ENCODE measurements around the gene ERCC4.

ERCC4 gene

DNA sequence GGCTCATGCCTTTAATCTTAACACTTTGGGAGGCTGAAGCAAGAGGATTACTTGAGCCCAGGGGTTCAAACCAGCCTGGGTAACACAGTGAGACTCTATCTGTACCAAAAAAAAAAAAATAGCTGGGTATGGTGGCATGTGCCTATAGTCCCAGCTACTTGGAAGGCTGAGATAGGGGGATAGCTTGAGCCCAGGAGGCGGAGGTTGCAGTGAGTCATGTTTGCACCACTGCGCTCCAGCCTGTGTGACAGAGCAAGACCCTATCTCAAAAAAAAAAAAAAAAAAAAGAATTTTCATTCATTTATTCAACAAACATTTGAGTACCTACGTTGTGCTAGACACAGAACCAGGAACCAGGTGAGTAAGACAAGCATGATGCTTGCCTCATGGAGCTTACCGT is 77.6 kb downstream of the ERCC4 start:
- DNase-seq, result no peak

DNA sequence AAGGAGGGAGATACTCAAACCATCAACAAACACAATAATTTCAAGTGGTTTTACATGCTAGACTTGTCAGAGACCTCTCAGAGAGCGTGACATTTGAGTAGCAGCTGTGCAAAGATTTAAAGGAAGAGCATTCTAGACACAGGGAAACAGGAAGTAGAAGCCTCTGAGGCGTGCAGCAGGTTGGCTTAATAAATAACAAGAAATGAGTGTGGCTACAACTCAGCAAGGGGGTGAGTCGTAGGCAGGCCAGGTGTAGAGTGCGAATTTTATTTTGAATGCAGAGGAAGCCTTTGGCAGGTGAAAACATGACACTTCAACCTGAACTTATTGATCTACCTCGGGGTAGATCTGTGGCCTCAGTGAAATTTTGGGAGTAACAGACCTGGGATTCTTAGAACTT is 78.0 kb downstream of the ERCC4 start:
- no peak for DNase-seq

DNA sequence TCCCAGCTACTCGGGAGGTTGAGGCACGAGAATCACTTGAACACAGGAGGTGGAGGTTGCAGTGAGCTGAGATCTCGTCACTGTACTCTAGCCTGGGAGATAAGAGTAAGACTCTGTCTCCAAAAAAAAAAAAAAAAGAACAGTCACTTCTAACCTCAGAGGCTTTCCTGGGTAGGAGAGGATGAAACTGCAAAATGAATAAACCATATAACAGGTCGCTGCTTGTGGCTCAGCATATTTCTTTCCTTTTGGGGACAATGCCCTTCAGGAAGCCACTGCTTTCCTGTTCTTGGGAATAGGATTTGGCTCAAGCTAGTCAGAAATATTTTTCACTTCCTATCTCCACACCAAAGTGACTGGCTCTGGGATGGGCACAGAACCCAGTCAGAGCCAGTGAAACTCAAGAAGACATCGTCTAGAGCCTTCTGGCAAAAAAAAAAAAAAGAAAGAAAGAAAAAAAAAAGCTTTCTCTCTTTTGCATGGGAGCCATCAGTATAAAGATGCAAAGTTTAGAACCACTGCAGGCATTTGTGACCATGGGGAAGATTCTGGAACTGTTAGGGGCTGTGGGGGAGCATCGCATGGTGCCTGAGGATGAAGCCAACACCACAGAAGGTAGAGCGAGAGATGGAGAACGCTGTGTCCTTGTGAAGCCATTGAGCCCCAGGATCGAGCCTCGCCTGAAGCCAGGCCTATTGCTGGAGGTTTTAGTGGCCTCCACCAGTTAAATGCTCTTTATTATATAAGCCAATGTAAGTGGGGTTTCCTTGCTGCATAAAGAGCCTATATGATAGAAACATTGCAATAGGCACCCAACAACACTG is 79.3 kb downstream of the ERCC4 start:
- no peak for DNase-seq

DNA sequence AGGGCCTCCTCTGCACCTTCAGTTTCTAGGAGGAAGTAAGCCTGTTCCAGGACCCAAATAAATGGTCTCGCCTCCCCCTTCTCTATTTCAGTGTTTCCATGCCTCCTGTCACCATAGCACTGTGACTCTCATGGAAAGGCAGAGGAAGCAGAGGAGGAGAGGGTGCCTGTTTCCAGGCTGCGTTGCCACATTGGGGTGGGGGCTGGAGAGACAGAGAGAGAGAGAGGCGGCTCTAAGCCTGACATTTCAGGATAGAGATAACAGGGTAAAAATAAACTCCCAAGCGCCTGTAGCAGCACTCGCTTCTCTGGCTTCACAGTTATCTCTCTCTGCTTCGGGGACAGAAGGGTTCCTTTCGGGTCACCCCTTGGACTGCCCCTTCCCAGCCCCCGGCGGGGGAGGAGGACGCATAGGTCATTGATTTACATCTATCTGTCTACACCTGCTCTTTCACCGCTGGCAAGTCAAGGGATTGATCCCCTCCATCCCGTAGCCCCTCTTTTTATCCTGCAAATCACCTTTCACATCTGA is 80.0 kb downstream of the ERCC4 start:
- no peak for DNase-seq

DNA sequence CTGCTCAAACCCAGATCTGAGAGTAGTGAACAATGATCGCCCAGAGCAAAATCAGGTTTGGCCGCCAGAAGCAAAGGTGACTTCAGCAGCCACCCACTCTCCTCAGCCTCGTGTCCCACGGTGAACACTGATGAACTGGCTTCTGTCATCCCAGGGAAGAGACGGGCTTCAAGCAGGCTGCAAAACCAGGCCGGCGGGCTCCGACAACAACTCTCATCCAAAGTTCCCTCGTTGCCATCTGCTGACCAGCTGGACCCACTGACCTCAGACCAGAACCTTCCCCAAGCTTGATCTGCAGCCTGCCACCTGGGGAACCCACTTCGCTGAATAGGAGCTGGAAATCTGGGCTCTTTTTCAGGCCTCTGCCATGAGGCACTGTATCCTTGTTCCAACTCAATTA is 81.6 kb downstream of the ERCC4 start:
- no peak for DNase-seq
